Peyer's patch (tissue), 4 donors: ENCODE results near the gene CCDC12. TPM values are rescaled to one million over a fixed set of nuclear protein-coding genes. Genes with fewer than 3 reads are reported as not detected.

Source experiments
- DNase-seq, 3 donors: peaks; one replicate each; pipeline ENCODE4 v3.0.0-alpha.2; 2017 to 2019
- H3K27ac ChIP-seq, 4 donors: fragments of 200-600 bp; sonication (generic); one replicate each; pipeline ENCODE4 v1.5.1; 2016 to 2019
- H3K27me3 ChIP-seq, 2 donors: fragments of 200-600 bp; sonication (generic); one replicate each; pipeline ENCODE4 v1.5.1; 2019
- H3K36me3 ChIP-seq, 3 donors: fragments of 200-600 bp; sonication (generic); one replicate each; pipeline ENCODE4 v1.5.1; 2016 to 2019
- H3K4me1 ChIP-seq, 4 donors: fragments of 200-600 bp; sonication (generic); one replicate each; pipeline ENCODE4 v1.5.1; 2016 to 2019
- H3K4me3 ChIP-seq, 4 donors: fragments of 200-600 bp; sonication (generic); 1 replicate in 3 of 4; 2 replicates in 1 of 4; pipeline ENCODE4 v1.5.1; 2016 to 2019; ENCODE audit warnings: mild to moderate bottlenecking in 1 of 4
- H3K9me3 ChIP-seq, 4 donors: fragments of 200-600 bp; sonication (generic); one replicate each; pipeline ENCODE4 v1.5.1; 2016 to 2019; ENCODE audit warnings: mild to moderate bottlenecking in 1 of 4
- CTCF ChIP-seq, 6 experiments: fragments of 450-650 bp in 4 of 6; fragments of 200-600 bp in 2 of 6; sonication (generic) in 1 of 6; IDR thresholded peaks; one replicate each; pipeline ENCODE4 v1.5.1; 2017 to 2019; ENCODE audit warnings: antibody characterized with exemption in 6 of 6, mild to moderate bottlenecking in 3 of 6, moderate library complexity in 1 of 6
- POLR2A ChIP-seq, 2 donors: fragments of 450-650 bp; IDR thresholded peaks; one replicate each; pipeline ENCODE4 v1.5.1; 2017; ENCODE audit warnings: antibody characterized with exemption in 2 of 2, mild to moderate bottlenecking in 2 of 2, moderate library complexity in 2 of 2
- total RNA-seq, 4 donors: library from RNA; depleted of rRNA; stranded (reverse); fragments of >200 nt; gene quantifications; one replicate each; pipeline ENCODE4 v1.1.0, GENCODE V29; 2016

CCDC12 gene
- total RNA-seq, 4 donors from 2014 or later = 41.7 to 90.0 (median 59.2) TPM

DNA sequence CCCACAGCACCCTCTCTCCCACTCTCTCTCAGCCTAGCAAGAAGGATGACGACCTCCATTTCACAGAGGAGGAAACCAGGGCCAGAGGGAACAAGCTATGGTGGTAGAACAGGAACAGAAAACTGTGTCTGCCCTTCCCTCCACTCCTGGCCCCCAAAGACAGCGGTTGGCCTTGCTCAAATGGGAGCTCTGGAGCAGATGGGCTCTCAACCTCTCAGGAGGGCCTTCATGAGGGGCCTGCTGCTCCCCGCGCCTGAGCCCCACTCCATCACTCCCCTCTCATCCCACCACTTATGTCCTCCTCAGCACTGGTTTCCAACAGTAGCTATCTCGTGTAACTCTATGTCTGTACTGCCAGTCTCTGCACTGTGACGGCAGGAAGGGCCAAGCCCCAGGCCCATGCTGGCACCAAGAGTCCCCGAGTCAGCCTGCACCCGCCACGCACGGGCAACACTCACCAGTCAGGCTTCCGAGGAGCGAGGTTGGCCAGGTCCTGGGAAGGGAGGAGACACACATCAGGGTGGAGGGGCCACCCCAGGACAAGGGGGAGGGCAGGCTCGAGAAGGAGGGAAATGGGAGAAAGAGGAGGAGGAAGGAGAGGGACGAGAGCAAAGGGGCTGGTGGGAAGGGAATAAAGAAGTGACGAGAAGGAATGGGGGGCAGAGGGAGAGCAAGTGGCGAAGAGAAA is 53.5 kb downstream of the CCDC12 start:
- DNase-seq = peak in 1 of 3 donors; percentile 34
- peak overlapping the region in 1 of 4 donors; percentile 10 for H3K27ac ChIP-seq
- no peaks in the 10 kb centered on the region for H3K27me3 ChIP-seq
- no peak overlapping the region for H3K4me3 ChIP-seq
- peaks cover 12 to 30% (median 25%) of the 10 kb centered on the region in 4 donors for H3K4me1 ChIP-seq
- TF ChIP-seq POLR2A (IDR thresholded peaks at IDR 0.05) = no peak
- TF ChIP-seq CTCF (IDR thresholded peaks at IDR 0.05) = no peak
- peaks cover 0 to 82% (median 0%) of the 10 kb centered on the region in 3 donors for H3K36me3 ChIP-seq
- no peaks in the 10 kb centered on the region for H3K9me3 ChIP-seq

GRCh38 chr3:46922426-46922825 is 54.1 kb downstream of the CCDC12 start:
- Histone ChIP-seq H3K27ac (no peak overlapping the region), H3K4me1 (peaks cover 9 to 24% (median 19%) of the 10 kb centered on the region in 4 donors), H3K4me3 (no peak overlapping the region), H3K36me3 (peaks cover 0 to 88% (median 0%) of the 10 kb centered on the region in 3 donors), H3K27me3 (no peaks in the 10 kb centered on the region), H3K9me3 (no peaks in the 10 kb centered on the region)
- TF ChIP-seq POLR2A (IDR thresholded peaks at IDR 0.05) = no peak
- TF ChIP-seq CTCF (IDR thresholded peaks at IDR 0.05) = no peak
- DNase-seq = no peak

GRCh38 chr3:46921871-46922271 is 54.7 kb downstream of the CCDC12 start:
- no peaks in the 10 kb centered on the region for H3K27me3 ChIP-seq
- TF ChIP-seq POLR2A (IDR thresholded peaks at IDR 0.05) = no peak
- TF ChIP-seq CTCF (IDR thresholded peaks at IDR 0.05) = no peak
- no peak overlapping the region for H3K4me3 ChIP-seq
- H3K9me3 ChIP-seq = no peaks in the 10 kb centered on the region
- H3K36me3 ChIP-seq = peaks cover 0 to 94% (median 0%) of the 10 kb centered on the region in 3 donors
- H3K27ac ChIP-seq = no peak overlapping the region
- peak in 1 of 3 donors; percentile 36 for DNase-seq
- peaks cover 6 to 20% (median 14%) of the 10 kb centered on the region in 4 donors for H3K4me1 ChIP-seq

- Histone ChIP-seq H3K27me3 (no peaks in the 10 kb centered on the region), H3K4me1 (peaks cover 0 to 12% (median 5%) of the 10 kb centered on the region in 4 donors), H3K27ac (no peak overlapping the region), H3K36me3 (peaks cover 0 to 96% (median 0%) of the 10 kb centered on the region in 3 donors), H3K4me3 (no peak overlapping the region), H3K9me3 (no peaks in the 10 kb centered on the region)
- DNase-seq = peak in 1 of 3 donors; percentile 27
- TF ChIP-seq POLR2A (IDR thresholded peaks at IDR 0.05) = no peak
- TF ChIP-seq CTCF (IDR thresholded peaks at IDR 0.05) = no peak
Observed at GRCh38 chr3:46921041-46921440, 55.5 kb downstream of the CCDC12 start.

- Histone ChIP-seq H3K36me3 (peaks cover 0 to 72% (median 0%) of the 10 kb centered on the region in 3 donors), H3K27me3 (no peaks in the 10 kb centered on the region), H3K4me3 (no peak overlapping the region), H3K9me3 (no peaks in the 10 kb centered on the region), H3K27ac (no peak overlapping the region), H3K4me1 (peaks cover 0 to 7% (median 0%) of the 10 kb centered on the region in 4 donors)
- no peak for DNase-seq
- no peak for TF ChIP-seq POLR2A (IDR thresholded peaks at IDR 0.05)
- TF ChIP-seq CTCF (IDR thresholded peaks at IDR 0.05) = no peak
Observed at GRCh38 chr3:46918634-46919033, 57.9 kb downstream of the CCDC12 start.
